Tibial nerve (tissue), 4 donors: Measurements from ENCODE around the gene NPLOC4. TPM values are rescaled to one million over a fixed set of nuclear protein-coding genes. Genes with fewer than 3 reads are reported as not detected.
"Not testable (repeated sequence)": the region's sequence is repeated elsewhere in the genome, so short reads cannot be mapped to it uniquely, and the experiment has no call there.

ENCODE experiments used
- DNase-seq, 2 donors: peaks; one replicate each; pipeline ENCODE4 v3.0.0-alpha.2; 2019; ENCODE audit warnings: low spot score in 2 of 2
- H3K27ac ChIP-seq, 4 donors: fragments of 200-600 bp; sonication (generic) in 3 of 4; one replicate each; pipeline ENCODE4 v1.5.1; 2017 to 2019; ENCODE audit warnings: mild to moderate bottlenecking in 1 of 4
- H3K27me3 ChIP-seq, 2 donors: fragments of 200-600 bp; sonication (generic) in 1 of 2; one replicate each; pipeline versions ENCODE4 v1.5.1 to v1.6.0; 2017 to 2019
- H3K36me3 ChIP-seq, 3 donors: fragments of 200-600 bp; sonication (generic); one replicate each; pipeline ENCODE4 v1.5.1; 2018 to 2019
- H3K4me1 ChIP-seq, 4 donors: fragments of 200-600 bp; sonication (generic) in 3 of 4; one replicate each; pipeline ENCODE4 v1.5.1; 2017 to 2019
- H3K4me3 ChIP-seq, 4 donors: fragments of 200-600 bp; sonication (generic) in 3 of 4; one replicate each; pipeline ENCODE4 v1.5.1; 2017 to 2019; ENCODE audit warnings: mild to moderate bottlenecking in 1 of 4, moderate library complexity in 1 of 4
- H3K9me3 ChIP-seq, 4 donors: fragments of 200-600 bp; sonication (generic) in 3 of 4; one replicate each; pipeline ENCODE4 v1.5.1; 2017 to 2019
- CTCF ChIP-seq, 5 experiments: fragments of 200-600 bp in 3 of 5; fragments of 450-650 bp in 2 of 5; sonication (generic) in 3 of 5; IDR thresholded peaks; one replicate each; pipeline ENCODE4 v1.5.1; 2016 to 2019; ENCODE audit warnings: antibody characterized with exemption in 5 of 5, mild to moderate bottlenecking in 3 of 5, moderate library complexity in 2 of 5
- EP300 ChIP-seq, 2 donors: sonication (generic); formaldehyde crosslinking; IDR thresholded peaks; one replicate each; pipeline ENCODE4 v1.6.1; 2017; ENCODE audit warnings: antibody characterized with exemption in 2 of 2, mild to moderate bottlenecking in 1 of 2
- POLR2A ChIP-seq, 2 donors: fragments of 450-650 bp; IDR thresholded peaks; one replicate each; pipeline ENCODE4 v1.6.1; 2017; ENCODE audit warnings: antibody characterized with exemption in 2 of 2, mild to moderate bottlenecking in 2 of 2, moderate library complexity in 2 of 2
- WGBS, 2 donors: methylation state at CpG; one replicate each; pipeline ENCODE4 v1.1.5; 2018; 5-methylcytosine and 5-hydroxymethylcytosine counted together
- total RNA-seq, 4 donors: library from RNA; depleted of rRNA; stranded (reverse); fragments of >200 nt; gene quantifications; one replicate each; pipeline ENCODE4 v1.1.0, GENCODE V29; 2016

Gene NPLOC4
- total RNA-seq, 4 donors from 2014 or later = 51.1 to 79.2 (median 62.1) TPM

- Histone ChIP-seq H3K4me1 (peaks cover 0 to 21% (median 12%) of the 10 kb centered on the region in 4 donors), H3K4me3 (no peak overlapping the region), H3K27me3 (peaks cover 0 to 43% of the 10 kb centered on the region in 2 donors), H3K36me3 (peaks cover 0 to 17% (median 0%) of the 10 kb centered on the region in 3 donors), H3K27ac (no peak overlapping the region), H3K9me3 (no peaks in the 10 kb centered on the region)
- DNase-seq = no peak
- TF ChIP-seq EP300 (IDR thresholded peaks at IDR 0.05) (no peak), POLR2A (IDR thresholded peaks at IDR 0.05) (no peak), CTCF (IDR thresholded peaks at IDR 0.05) (no peak)
- 58 to 63% methylated on average over 3 to 5 of the region's 6 CpGs for WGBS, 2 donors
Measured at GRCh38 chr17:81534157-81535006, 102.5 kb downstream of the NPLOC4 start.

GRCh38 chr17:81533339-81534141 lies 103.4 kb downstream of the NPLOC4 start:
- H3K27me3 ChIP-seq = peaks cover 0 to 50% of the 10 kb centered on the region in 2 donors

GRCh38 chr17:81532490-81533287 lies 104.2 kb downstream of the NPLOC4 start:
- Histone ChIP-seq H3K4me3 (no peak overlapping the region), H3K27ac (no peak overlapping the region), H3K36me3 (no peaks in the 10 kb centered on the region), H3K4me1 (peaks cover 0 to 23% (median 11%) of the 10 kb centered on the region in 4 donors), H3K9me3 (no peaks in the 10 kb centered on the region), H3K27me3 (peaks cover 0 to 53% of the 10 kb centered on the region in 2 donors)
- TF ChIP-seq CTCF (IDR thresholded peaks at IDR 0.05) = no peak
- no peak for TF ChIP-seq EP300 (IDR thresholded peaks at IDR 0.05)
- TF ChIP-seq POLR2A (IDR thresholded peaks at IDR 0.05) = no peak
- DNase-seq = no peak
- 81 to 93% methylated on average over 5 to 6 of the region's 11 CpGs for WGBS, 2 donors

More at GRCh38 chr17:81533339-81534141, 103.4 kb downstream of the NPLOC4 start:
- TF ChIP-seq CTCF (IDR thresholded peaks at IDR 0.05) = no peak
- no peak for TF ChIP-seq POLR2A (IDR thresholded peaks at IDR 0.05)
- TF ChIP-seq EP300 (IDR thresholded peaks at IDR 0.05) = no peak
- WGBS, 2 donors = 56 to 70% methylated on average over 19 to 21 of the region's 21 CpGs
- H3K36me3 ChIP-seq = peaks cover 0 to 8% (median 0%) of the 10 kb centered on the region in 3 donors
- H3K27ac ChIP-seq = no peak overlapping the region
- no peak for DNase-seq
- peaks cover 0 to 21% (median 12%) of the 10 kb centered on the region in 4 donors for H3K4me1 ChIP-seq
- H3K9me3 ChIP-seq = no peaks in the 10 kb centered on the region
- H3K4me3 ChIP-seq = no peak overlapping the region

GRCh38 chr17:81531998-81532404 lies 104.9 kb downstream of the NPLOC4 start:
- peaks cover 0 to 53% of the 10 kb centered on the region in 2 donors for H3K27me3 ChIP-seq

GRCh38 chr17:81531013-81531412 lies 105.9 kb downstream of the NPLOC4 start:
- not testable (repeated sequence) for DNase-seq, H3K9me3 ChIP-seq, H3K27ac ChIP-seq, H3K4me3 ChIP-seq, H3K4me1 ChIP-seq, H3K36me3 ChIP-seq
- H3K27me3 ChIP-seq = peaks cover 0 to 53% of the 10 kb centered on the region in 2 donors
- WGBS, 2 donors = 80% methylated on average over 6 of the region's 6 CpGs

More at GRCh38 chr17:81531998-81532404, 104.9 kb downstream of the NPLOC4 start:
- not testable (repeated sequence) for H3K27ac ChIP-seq, DNase-seq, H3K4me3 ChIP-seq, H3K9me3 ChIP-seq, H3K36me3 ChIP-seq
- WGBS, 2 donors = 75 to 91% methylated on average over 3 of the region's 3 CpGs
- peaks cover 0 to 19% (median 6%) of the 10 kb centered on the region in 4 donors for H3K4me1 ChIP-seq
